Measurements from ENCODE around the gene SMAD7.

- no peak for TF ChIP-seq POLR2A (IDR thresholded peaks at IDR 0.05)
- TF ChIP-seq, protein P1, sequence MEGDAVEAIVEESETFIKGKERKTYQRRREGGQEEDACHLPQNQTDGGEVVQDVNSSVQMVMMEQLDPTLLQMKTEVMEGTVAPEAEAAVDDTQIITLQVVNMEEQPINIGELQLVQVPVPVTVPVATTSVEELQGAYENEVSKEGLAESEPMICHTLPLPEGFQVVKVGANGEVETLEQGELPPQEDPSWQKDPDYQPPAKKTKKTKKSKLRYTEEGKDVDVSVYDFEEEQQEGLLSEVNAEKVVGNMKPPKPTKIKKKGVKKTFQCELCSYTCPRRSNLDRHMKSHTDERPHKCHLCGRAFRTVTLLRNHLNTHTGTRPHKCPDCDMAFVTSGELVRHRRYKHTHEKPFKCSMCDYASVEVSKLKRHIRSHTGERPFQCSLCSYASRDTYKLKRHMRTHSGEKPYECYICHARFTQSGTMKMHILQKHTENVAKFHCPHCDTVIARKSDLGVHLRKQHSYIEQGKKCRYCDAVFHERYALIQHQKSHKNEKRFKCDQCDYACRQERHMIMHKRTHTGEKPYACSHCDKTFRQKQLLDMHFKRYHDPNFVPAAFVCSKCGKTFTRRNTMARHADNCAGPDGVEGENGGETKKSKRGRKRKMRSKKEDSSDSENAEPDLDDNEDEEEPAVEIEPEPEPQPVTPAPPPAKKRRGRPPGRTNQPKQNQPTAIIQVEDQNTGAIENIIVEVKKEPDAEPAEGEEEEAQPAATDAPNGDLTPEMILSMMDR (IDR thresholded peaks at IDR 0.05), result no peak
Measured at GRCh38 chr18:48872234-48873145, 78.3 kb downstream of the SMAD7 start.
